ENCODE measurements around the gene GRIN2C. TPM values are rescaled to one million over a fixed set of nuclear protein-coding genes. Genes with fewer than 3 reads are reported as not detected.

Gene GRIN2C
- total and polyA plus RNA-seq, 2 donors (not counting 1 experiment from before 2014, with no cell fraction given) = 0.01 to 0.50 TPM

GRCh38 chr17:74806334-74806733 lies 53.4 kb downstream of the GRIN2C start:
- Histone ChIP-seq H2AFZ (ENCODE audit: low read length) (no peak overlapping the region), H4K20me1 (ENCODE audit: control insufficient read depth, extremely low read depth, insufficient read depth, low read length) (no peaks in the 10 kb centered on the region), H3K4me3 (replicated peaks in 1 of 4; ENCODE audit: control extremely low read depth in 1 of 4, insufficient read depth in 1 of 4, low read depth in 3 of 4, low read length in 4 of 4) (no peak overlapping the region)

GRCh38 chr17:74805591-74805991 lies 54.1 kb downstream of the GRIN2C start:
- no peaks in the 10 kb centered on the region for H4K20me1 ChIP-seq (ENCODE audit: control insufficient read depth, extremely low read depth, insufficient read depth, low read length)
- H3K9ac ChIP-seq (ENCODE audit: insufficient read depth, low read length) = no peak overlapping the region
- H3K4me2 ChIP-seq (ENCODE audit: extremely low read depth, insufficient read depth, low read length) = no peak overlapping the region

More at GRCh38 chr17:74806334-74806733, 53.4 kb downstream of the GRIN2C start:
- H3K27me3 ChIP-seq (ENCODE audit: control insufficient read depth, insufficient read depth, low read length) = no peaks in the 10 kb centered on the region
- no peaks in the 10 kb centered on the region for H3K9me3 ChIP-seq (ENCODE audit: control insufficient read depth, insufficient read depth, low read depth, low read length)
- H3K79me2 ChIP-seq (ENCODE audit: control insufficient read depth, insufficient read depth, low read length) = no peaks in the 10 kb centered on the region
- H3K4me2 ChIP-seq (ENCODE audit: extremely low read depth, insufficient read depth, low read length) = no peak overlapping the region
- H3K9ac ChIP-seq (ENCODE audit: insufficient read depth, low read length) = no peak overlapping the region
- no peak for DNase-seq (ENCODE audit: low read depth in 2 of 2)
- H3K27ac ChIP-seq (ENCODE audit: insufficient read depth, low read length) = no peak overlapping the region
- peaks cover 7% of the 10 kb centered on the region for H3K36me3 ChIP-seq (ENCODE audit: control insufficient read depth, insufficient read depth, low read length)
- TF ChIP-seq CTCF (conservative IDR thresholded peaks at IDR 0.05 in 1 of 2, IDR thresholded peaks at IDR 0.05 in 1 of 2; ENCODE audit: low read depth in 1 of 2, low read length in 2 of 2) = no peak
- no peaks in the 10 kb centered on the region for H3K4me1 ChIP-seq (ENCODE audit: control insufficient read depth, extremely low read depth, insufficient read depth, low read length)

GRCh38 chr17:74804683-74805082 lies 55.0 kb downstream of the GRIN2C start:
- no peak overlapping the region for H2AFZ ChIP-seq (ENCODE audit: low read length)
- DNase-seq (ENCODE audit: low read depth in 2 of 2) = no peak

More at GRCh38 chr17:74805591-74805991, 54.1 kb downstream of the GRIN2C start:
- H3K79me2 ChIP-seq (ENCODE audit: control insufficient read depth, insufficient read depth, low read length) = no peaks in the 10 kb centered on the region
- no peak for DNase-seq (ENCODE audit: low read depth in 2 of 2)
- no peak for TF ChIP-seq CTCF (conservative IDR thresholded peaks at IDR 0.05 in 1 of 2, IDR thresholded peaks at IDR 0.05 in 1 of 2; ENCODE audit: low read depth in 1 of 2, low read length in 2 of 2)
- TF ChIP-seq EZH2 (IDR thresholded peaks at IDR 0.05; ENCODE audit: low read length, missing control alignments) = no peak
- no peak overlapping the region for H3K4me3 ChIP-seq (replicated peaks in 1 of 4; ENCODE audit: control extremely low read depth in 1 of 4, insufficient read depth in 1 of 4, low read depth in 3 of 4, low read length in 4 of 4)
- peaks cover 8% of the 10 kb centered on the region for H3K36me3 ChIP-seq (ENCODE audit: control insufficient read depth, insufficient read depth, low read length)
- H3K9me3 ChIP-seq (ENCODE audit: control insufficient read depth, insufficient read depth, low read depth, low read length) = no peaks in the 10 kb centered on the region
- no peak overlapping the region for H3K27ac ChIP-seq (ENCODE audit: insufficient read depth, low read length)
- no peaks in the 10 kb centered on the region for H3K27me3 ChIP-seq (ENCODE audit: control insufficient read depth, insufficient read depth, low read length)
- H3K4me1 ChIP-seq (ENCODE audit: control insufficient read depth, extremely low read depth, insufficient read depth, low read length) = no peaks in the 10 kb centered on the region
- no peak overlapping the region for H2AFZ ChIP-seq (ENCODE audit: low read length)

More at GRCh38 chr17:74804683-74805082, 55.0 kb downstream of the GRIN2C start:
- Histone ChIP-seq H3K4me1 (ENCODE audit: control insufficient read depth, extremely low read depth, insufficient read depth, low read length) (no peaks in the 10 kb centered on the region), H3K36me3 (ENCODE audit: control insufficient read depth, insufficient read depth, low read length) (peaks cover 7% of the 10 kb centered on the region), H3K27me3 (ENCODE audit: control insufficient read depth, insufficient read depth, low read length) (no peaks in the 10 kb centered on the region), H3K9me3 (ENCODE audit: control insufficient read depth, insufficient read depth, low read depth, low read length) (no peaks in the 10 kb centered on the region), H3K4me2 (ENCODE audit: extremely low read depth, insufficient read depth, low read length) (no peak overlapping the region), H3K9ac (ENCODE audit: insufficient read depth, low read length) (no peak overlapping the region), H4K20me1 (ENCODE audit: control insufficient read depth, extremely low read depth, insufficient read depth, low read length) (no peaks in the 10 kb centered on the region), H3K4me3 (replicated peaks in 1 of 4; ENCODE audit: control extremely low read depth in 1 of 4, insufficient read depth in 1 of 4, low read depth in 3 of 4, low read length in 4 of 4) (no peak overlapping the region), H3K79me2 (ENCODE audit: control insufficient read depth, insufficient read depth, low read length) (no peaks in the 10 kb centered on the region), H3K27ac (ENCODE audit: insufficient read depth, low read length) (no peak overlapping the region)
- no peak for TF ChIP-seq CTCF (conservative IDR thresholded peaks at IDR 0.05 in 1 of 2, IDR thresholded peaks at IDR 0.05 in 1 of 2; ENCODE audit: low read depth in 1 of 2, low read length in 2 of 2)
- TF ChIP-seq EZH2 (IDR thresholded peaks at IDR 0.05; ENCODE audit: low read length, missing control alignments) = no peak
